ENCODE results near the gene ROBO1. TPM values are rescaled to one million over a fixed set of nuclear protein-coding genes. Genes with fewer than 3 reads are reported as not detected.

The ROBO1 gene
- total RNA-seq, 1 donor from 2014 or later, result 31.7 TPM

GRCh38 chr3:79670178-79670577, 97.6 kb downstream of the ROBO1 start:
- no peak overlapping the region for H3K4me3 ChIP-seq (ENCODE audit: low read depth, low read length)
- no peak for DNase-seq (ENCODE audit: low read depth)
- no peak for TF ChIP-seq CTCF (IDR thresholded peaks at IDR 0.05; ENCODE audit: insufficient read depth, low read length, poor library complexity, severe bottlenecking)
- H3K36me3 ChIP-seq (ENCODE audit: control insufficient read depth, insufficient read depth, low read length), result no peaks in the 10 kb centered on the region
- H3K27me3 ChIP-seq (ENCODE audit: control insufficient read depth, insufficient read depth, low read length), result no peaks in the 10 kb centered on the region

GRCh38 chr3:79664455-79664854, 103.3 kb downstream of the ROBO1 start:
- no peak for TF ChIP-seq CTCF (IDR thresholded peaks at IDR 0.05; ENCODE audit: insufficient read depth, low read length, poor library complexity, severe bottlenecking)
- Histone ChIP-seq H3K27me3 (ENCODE audit: control insufficient read depth, insufficient read depth, low read length) (no peaks in the 10 kb centered on the region), H3K36me3 (ENCODE audit: control insufficient read depth, insufficient read depth, low read length) (no peaks in the 10 kb centered on the region), H3K4me3 (ENCODE audit: low read depth, low read length) (no peak overlapping the region)
- no peak for DNase-seq (ENCODE audit: low read depth)

GRCh38 chr3:79661896-79662295, 105.9 kb downstream of the ROBO1 start:
- TF ChIP-seq CTCF (IDR thresholded peaks at IDR 0.05; ENCODE audit: insufficient read depth, low read length, poor library complexity, severe bottlenecking), result no peak
- DNase-seq (ENCODE audit: low read depth), result no peak
- Histone ChIP-seq H3K27me3 (ENCODE audit: control insufficient read depth, insufficient read depth, low read length) (no peaks in the 10 kb centered on the region), H3K36me3 (ENCODE audit: control insufficient read depth, insufficient read depth, low read length) (no peaks in the 10 kb centered on the region), H3K4me3 (ENCODE audit: low read depth, low read length) (no peak overlapping the region)

GRCh38 chr3:79657076-79657475, 110.7 kb downstream of the ROBO1 start:
- DNase-seq (ENCODE audit: low read depth), result no peak
- Histone ChIP-seq H3K27me3 (ENCODE audit: control insufficient read depth, insufficient read depth, low read length) (no peaks in the 10 kb centered on the region), H3K4me3 (ENCODE audit: low read depth, low read length) (no peak overlapping the region), H3K36me3 (ENCODE audit: control insufficient read depth, insufficient read depth, low read length) (no peaks in the 10 kb centered on the region)
- no peak for TF ChIP-seq CTCF (IDR thresholded peaks at IDR 0.05; ENCODE audit: insufficient read depth, low read length, poor library complexity, severe bottlenecking)

GRCh38 chr3:79654019-79654418, 113.8 kb downstream of the ROBO1 start:
- Histone ChIP-seq H3K36me3 (ENCODE audit: control insufficient read depth, insufficient read depth, low read length) (no peaks in the 10 kb centered on the region), H3K4me3 (ENCODE audit: low read depth, low read length) (no peak overlapping the region), H3K27me3 (ENCODE audit: control insufficient read depth, insufficient read depth, low read length) (no peaks in the 10 kb centered on the region)
- TF ChIP-seq CTCF (IDR thresholded peaks at IDR 0.05; ENCODE audit: insufficient read depth, low read length, poor library complexity, severe bottlenecking), result no peak
- DNase-seq (ENCODE audit: low read depth), result no peak

GRCh38 chr3:79653266-79653830, 114.5 kb downstream of the ROBO1 start:
- TF ChIP-seq CTCF (IDR thresholded peaks at IDR 0.05; ENCODE audit: insufficient read depth, low read length, poor library complexity, severe bottlenecking), result no peak

More at GRCh38 chr3:79653266-79653830, 114.5 kb downstream of the ROBO1 start:
- no peak for DNase-seq (ENCODE audit: low read depth)
- no peaks in the 10 kb centered on the region for H3K27me3 ChIP-seq (ENCODE audit: control insufficient read depth, insufficient read depth, low read length)
- H3K4me3 ChIP-seq (ENCODE audit: low read depth, low read length), result no peak overlapping the region
- no peaks in the 10 kb centered on the region for H3K36me3 ChIP-seq (ENCODE audit: control insufficient read depth, insufficient read depth, low read length)
